Germinal center (tissue), 1 donor: ENCODE data around the gene EEF1AKMT1.
"Not testable (repeated sequence)": the region's sequence is repeated elsewhere in the genome, so short reads cannot be mapped to it uniquely, and the experiment has no call there.

Experiments used
- DNase-seq: peaks from one replicate; pipeline ENCODE4 v3.0.0; 2012; ENCODE audit warnings: mixed read lengths, low spot score

EEF1AKMT1 gene

GRCh38 chr13:20778311-20778710, 4.5 kb upstream of the EEF1AKMT1 start:
- no peak for DNase-seq

DNA sequence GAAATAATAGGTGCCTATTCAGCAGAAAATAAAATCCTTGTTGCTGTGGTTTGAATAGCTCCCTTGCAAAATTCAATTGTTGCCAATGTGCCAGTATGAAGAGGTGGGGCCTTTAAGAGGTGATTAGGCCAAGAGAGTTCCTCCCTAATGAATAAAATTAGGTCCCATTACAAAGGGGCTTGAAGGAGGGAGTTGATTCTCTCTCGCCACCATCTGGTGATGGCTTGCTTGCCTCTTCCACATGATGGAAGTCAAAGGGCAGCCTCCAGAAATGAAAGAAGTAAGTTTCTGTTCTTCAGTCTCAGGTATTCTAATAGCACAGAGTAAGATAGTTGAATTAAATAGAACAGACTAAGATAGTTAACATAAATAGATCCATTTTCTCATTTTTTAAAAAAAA, 3.0 kb upstream of the EEF1AKMT1 start:
- no peak for DNase-seq

DNA sequence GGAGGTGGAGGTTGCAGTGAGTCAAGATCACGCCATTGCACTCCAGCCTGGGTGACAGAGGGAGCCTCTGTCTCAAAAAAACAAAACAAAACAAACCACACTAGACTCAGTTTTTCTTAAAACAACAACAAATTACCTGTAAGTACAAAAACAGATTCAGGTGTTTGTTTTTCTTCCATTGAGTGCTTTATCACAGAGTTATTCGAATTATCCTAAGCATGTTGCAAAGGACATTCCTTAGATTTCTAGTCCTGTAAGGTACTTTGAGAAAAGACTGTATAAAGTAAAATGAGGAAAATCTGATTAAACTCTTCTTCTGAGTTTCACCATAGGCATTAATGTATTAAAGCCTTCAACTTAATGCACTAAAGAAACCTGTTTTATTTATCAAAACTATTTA, 2.2 kb upstream of the EEF1AKMT1 start:
- no peak for DNase-seq

- no peak for DNase-seq
Measured at GRCh38 chr13:20774746-20775145, 985 bp upstream of the EEF1AKMT1 start.

- no peak for DNase-seq
Measured at GRCh38 chr13:20772401-20773131, 1.2 kb downstream of the EEF1AKMT1 start.

DNA sequence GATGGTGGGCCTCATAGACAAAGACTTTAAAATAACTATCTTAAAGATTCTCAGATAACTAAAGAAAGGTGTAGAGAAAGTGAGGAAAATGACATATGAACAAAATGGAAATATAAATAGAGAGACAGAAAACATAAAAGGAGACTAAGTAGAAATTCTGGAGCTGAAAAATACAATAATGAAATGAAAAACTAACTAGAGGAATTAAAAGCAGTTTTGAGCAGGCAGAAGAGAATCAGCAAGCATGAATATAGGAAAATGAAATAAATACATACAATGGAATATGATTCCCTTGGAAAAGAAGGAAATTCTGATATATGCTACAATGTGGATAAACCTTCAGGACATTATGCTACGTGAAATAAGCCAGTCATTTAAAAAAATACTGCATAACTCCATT, 3.9 kb downstream of the EEF1AKMT1 start:
- DNase-seq = no peak

GRCh38 chr13:20769091-20769490, 4.7 kb downstream of the EEF1AKMT1 start:
- DNase-seq = no peak

DNA sequence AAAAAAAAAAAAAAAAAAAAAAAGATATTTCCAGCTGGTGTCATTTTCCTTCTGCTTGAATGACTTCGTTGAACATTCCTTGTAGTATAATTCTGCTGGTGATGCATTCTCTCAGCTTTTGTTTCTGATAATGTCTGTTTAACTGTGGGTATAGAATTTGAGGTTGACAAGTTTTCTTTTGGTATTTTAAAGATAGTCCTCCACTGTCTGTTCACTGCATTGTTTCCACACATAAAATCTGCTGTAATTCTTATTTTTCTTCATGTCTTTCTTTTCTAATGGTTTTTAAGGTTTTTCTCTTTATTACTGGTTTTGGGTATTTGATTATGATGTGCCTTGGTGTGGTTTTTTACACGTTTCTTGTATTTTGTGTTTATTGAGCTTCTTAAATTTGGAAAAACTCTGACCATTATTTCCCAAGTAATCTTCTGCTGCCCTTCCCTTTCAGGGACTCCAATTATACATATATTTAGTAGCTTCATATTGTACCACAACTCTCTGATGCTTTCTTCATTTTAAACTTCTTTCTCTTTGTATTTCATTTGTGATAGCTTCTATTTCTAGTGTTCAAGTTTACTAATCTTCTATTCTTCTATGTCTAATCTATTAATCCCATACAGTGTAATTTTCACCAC, 6.3 kb downstream of the EEF1AKMT1 start:
- DNase-seq = no peak

DNA sequence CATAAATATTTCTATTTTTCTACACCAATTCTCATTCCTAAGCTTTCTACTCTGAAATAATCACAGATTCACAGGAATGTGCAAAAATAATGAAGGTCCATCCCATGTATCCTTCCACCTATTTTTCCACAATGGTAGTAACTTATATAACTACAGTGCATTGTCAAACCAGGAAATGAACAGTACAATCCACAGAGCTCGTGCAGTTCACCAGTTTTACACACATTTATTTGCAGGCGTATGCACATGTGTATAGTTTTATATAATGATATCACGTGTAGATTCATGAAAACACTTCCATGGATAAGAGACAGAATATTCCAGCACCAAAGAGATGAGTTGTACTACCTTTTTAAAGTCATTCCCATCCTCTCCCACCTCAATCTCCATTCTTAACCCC, 12.9 kb downstream of the EEF1AKMT1 start:
- DNase-seq = no peak

DNA sequence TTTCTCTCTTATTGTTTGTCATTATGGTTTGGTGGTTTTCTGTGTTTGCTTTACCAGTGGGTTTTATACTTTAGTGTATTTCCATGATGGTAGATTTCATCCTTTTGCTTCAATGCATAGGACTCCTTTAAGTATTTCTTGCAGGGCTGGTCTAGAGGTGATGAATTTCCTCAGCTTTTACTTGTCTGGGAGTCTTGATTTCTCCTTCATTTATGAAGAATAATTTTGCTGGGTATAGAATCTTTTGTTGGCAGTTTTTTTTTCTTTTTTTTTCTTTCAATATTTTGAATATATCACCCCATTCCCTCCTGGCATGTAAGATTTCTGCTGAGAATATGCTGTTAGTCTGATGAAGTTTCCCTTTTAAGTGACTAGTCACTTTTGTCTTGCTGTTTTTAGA, 19.8 kb downstream of the EEF1AKMT1 start:
- no peak for DNase-seq

DNA sequence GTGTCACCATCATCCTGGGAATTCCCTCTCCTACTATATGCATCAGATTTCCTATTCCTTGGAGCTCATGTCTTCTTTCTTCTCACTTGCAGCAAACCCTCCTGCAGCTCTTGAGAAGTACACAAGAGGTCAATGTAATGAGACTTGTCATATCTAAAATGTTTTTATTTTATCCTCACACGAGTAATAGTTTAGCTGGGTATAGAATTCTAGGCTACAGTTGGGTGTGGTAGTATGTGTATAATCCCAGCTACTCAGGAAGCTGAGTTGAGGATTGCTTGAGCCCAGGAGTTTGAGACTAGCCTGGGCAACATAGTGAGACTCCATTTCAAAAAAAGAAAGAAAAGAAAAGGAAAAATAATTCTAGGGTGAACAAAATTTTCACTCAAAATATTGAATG, 24.4 kb downstream of the EEF1AKMT1 start:
- DNase-seq = no peak

GRCh38 chr13:20743830-20744404, 29.8 kb downstream of the EEF1AKMT1 start:
- DNase-seq = not testable (repeated sequence)

- DNase-seq = no peak
Measured at GRCh38 chr13:20740021-20740420, 33.7 kb downstream of the EEF1AKMT1 start.

- DNase-seq = no peak
Measured at GRCh38 chr13:20738616-20739015, 35.1 kb downstream of the EEF1AKMT1 start.

GRCh38 chr13:20729633-20730585, 43.9 kb downstream of the EEF1AKMT1 start:
- DNase-seq = no peak

DNA sequence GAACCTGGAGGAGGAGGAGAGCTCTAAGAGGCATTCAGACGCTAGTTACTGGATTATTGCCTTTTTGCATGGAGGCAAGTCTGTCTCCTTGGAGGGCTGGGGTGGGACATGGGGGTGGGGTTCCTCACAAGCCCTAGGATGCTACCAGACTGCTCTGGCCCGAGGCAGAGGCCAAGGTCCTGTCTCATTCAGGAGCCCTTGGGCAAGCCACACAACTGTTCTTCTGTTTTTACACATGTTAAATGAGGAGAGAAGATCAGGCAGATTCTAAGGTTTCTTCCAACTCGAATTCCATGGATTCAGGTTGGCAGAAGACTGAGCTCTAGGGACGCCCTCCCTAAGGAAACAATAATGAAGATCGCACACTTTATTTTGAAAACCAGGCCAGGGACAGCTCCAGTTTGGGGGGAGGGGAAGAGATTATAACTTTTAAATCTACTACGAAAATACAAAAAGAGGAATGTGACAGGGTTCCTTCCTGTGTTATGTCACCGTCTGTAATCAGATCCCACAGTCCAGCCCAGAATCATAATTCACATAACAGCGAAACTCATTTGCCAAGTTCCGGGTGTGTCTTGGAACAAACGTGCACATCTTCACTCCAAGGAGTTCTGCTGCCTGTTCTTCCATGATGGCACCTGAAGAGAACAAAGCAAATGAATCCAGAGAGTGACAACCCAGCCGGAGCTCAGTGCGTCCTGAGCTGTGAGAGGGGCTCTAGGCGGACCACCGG, 45.0 kb downstream of the EEF1AKMT1 start:
- DNase-seq = no peak

DNA sequence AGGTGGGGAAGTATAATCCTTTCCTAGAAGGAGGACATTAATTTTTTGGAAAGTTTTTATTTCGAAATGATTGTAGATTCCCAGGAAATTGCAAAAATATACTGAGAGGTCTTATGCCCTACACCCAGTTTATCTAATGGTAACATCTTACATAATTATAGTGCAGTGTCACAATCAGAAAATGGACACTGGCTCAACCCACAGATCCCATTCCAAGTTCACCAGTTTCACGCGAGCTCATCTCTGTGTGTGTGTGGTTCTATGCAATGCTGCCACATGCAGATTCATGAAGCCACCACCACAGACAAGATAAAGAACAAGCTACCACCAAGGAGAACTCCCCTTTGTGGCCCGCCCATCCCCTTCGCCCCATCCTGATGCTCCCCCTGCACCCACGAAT, 45.9 kb downstream of the EEF1AKMT1 start:
- no peak for DNase-seq

- peak; percentile 25 for DNase-seq
Measured at GRCh38 chr13:20721454-20722357, 52.1 kb downstream of the EEF1AKMT1 start.

DNA sequence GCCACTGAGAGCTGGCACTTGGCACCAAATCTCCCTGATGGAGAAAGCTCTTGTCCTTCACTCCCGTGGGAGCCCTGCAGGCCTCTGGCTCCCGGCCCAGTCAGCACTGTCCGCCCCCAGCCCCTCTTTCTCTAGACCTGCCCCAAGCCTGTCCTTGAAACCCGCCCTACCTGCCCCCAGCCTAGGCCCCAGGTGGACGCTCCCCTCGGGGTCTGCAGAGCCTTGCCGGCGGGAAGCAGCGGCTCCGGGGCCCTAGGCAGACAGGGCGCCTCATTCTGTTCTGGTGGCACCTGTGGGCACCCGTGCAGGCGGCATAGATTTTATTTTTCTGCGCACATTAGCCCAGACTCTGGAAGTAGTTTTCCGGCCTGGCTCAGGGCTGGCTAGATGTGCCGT, 52.7 kb downstream of the EEF1AKMT1 start:
- no peak for DNase-seq

- DNase-seq = no peak
Measured at GRCh38 chr13:20720499-20720898, 53.3 kb downstream of the EEF1AKMT1 start.

DNA sequence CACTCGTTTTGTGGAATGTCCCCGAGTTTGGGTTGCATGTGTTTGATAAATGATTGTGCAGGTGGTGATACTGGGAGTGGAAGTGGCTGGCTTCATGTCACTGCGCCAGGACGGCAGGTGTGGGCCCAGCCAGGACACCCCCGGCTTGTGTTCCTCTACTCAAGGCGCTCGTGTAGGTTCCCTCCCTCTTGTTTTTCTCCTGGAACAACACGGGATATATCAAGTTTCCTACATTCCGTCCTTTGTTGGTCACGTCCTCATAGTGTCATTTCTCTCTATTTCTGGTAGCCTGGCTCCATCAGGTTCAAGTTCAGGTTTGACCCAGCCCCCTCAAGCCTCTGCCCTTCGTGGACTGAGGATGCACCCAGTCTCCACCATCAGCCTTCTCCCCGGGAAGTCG, 54.0 kb downstream of the EEF1AKMT1 start:
- DNase-seq = no peak
